Measurements from ENCODE around the gene HSD17B3. TPM values are rescaled to one million over a fixed set of nuclear protein-coding genes. Genes with fewer than 3 reads are reported as not detected.

The HSD17B3 gene
- total and polyA plus RNA-seq, 10 of the 15 experiments (the other 5 are each of a cell fraction or from before 2014, with no cell fraction given) = not detected

GRCh38 chr9:96342571-96343245, 40.7 kb upstream of the HSD17B3 start:
- SMC1A ChIA-PET (ENCODE audit: uncharacterized antibody, unreplicated experiment) = interaction anchor here (0.7 to 2.2 kb wide), 3 partner anchors 16 to 283 kb away, joined by 3 to 9 read pairs (median 4); no protein-coding TSS in a partner anchor
- Histone ChIP-seq H3K4me2 (ENCODE audit: control insufficient read depth, insufficient read depth) (no peak overlapping the region), H4K20me1 (ENCODE audit: control insufficient read depth, insufficient read depth) (no peaks in the 10 kb centered on the region), H2AFZ (ENCODE audit: control insufficient read depth, low read depth, low read length) (no peak overlapping the region), H3K27me3 (replicated peaks in 1 of 2; ENCODE audit: control insufficient read depth in 2 of 2, insufficient read depth in 2 of 2, low read length in 1 of 2) (no peaks in the 10 kb centered on the region), H3K4me3 (no peak overlapping the region), H3K27ac (ENCODE audit: control insufficient read depth, insufficient read depth) (no peak overlapping the region), H3K9me3 (replicated peaks; ENCODE audit: control insufficient read depth, insufficient read depth, low read length) (no peaks in the 10 kb centered on the region), H3K9ac (ENCODE audit: control insufficient read depth, insufficient read depth, low read length) (no peak overlapping the region), H3K36me3 (ENCODE audit: control insufficient read depth in 2 of 2, insufficient read depth in 2 of 2, low read length in 1 of 2) (no peaks in the 10 kb centered on the region), H3K79me2 (ENCODE audit: control insufficient read depth, insufficient read depth, low read length) (no peaks in the 10 kb centered on the region), H3K4me1 (ENCODE audit: control insufficient read depth, insufficient read depth, low read length) (no peaks in the 10 kb centered on the region)
- POLR2A ChIA-PET = no interaction called here
- DNase-seq (ENCODE audit: low read depth, low spot score) (no peak), FAIRE-seq (no peak), ATAC-seq (no peak)
- in situ Hi-C loops (cut with MboI) = no loop called here
- intact Hi-C loops (cut with micrococcal nuclease; ENCODE audit: unreplicated experiment) = no loop called here
- TF ChIP-seq HCFC1 (IDR thresholded peaks at IDR 0.05; ENCODE audit: low read length) = no peak
- TF ChIP-seq ZNF622 (IDR thresholded peaks at IDR 0.05) = no peak
- no peak for TF ChIP-seq ZNF274 (IDR thresholded peaks at IDR 0.05; ENCODE audit: insufficient read depth, insufficient read length)
- no peak for TF ChIP-seq RELA (IDR thresholded peaks at IDR 0.05; ENCODE audit: borderline replicate concordance, partially characterized antibody)
- no TSS peak for BruUV-seq (replicated peaks)
- 63% methylated on average over 20 of the region's 20 CpGs for WGBS (ENCODE audit: insufficient coverage, insufficient replicate concordance, low lambda C conversion rate, missing lambda C conversion rate)
- RAD21 ChIA-PET (ENCODE audit: unreplicated experiment) = interaction anchor here (0.9 kb wide), 1 partner anchor 93 kb away, joined by 3 read pairs; no protein-coding TSS in a partner anchor
- CTCF ChIA-PET = interaction anchor here (2.2 kb wide), 1 partner anchor 15 kb away, joined by 8 read pairs; no protein-coding TSS in a partner anchor

GRCh38 chr9:96340707-96341106, 38.7 kb upstream of the HSD17B3 start:
- H3K9ac ChIP-seq (ENCODE audit: control insufficient read depth, insufficient read depth, low read length) = no peak overlapping the region
- in situ Hi-C loops (cut with MboI) = no loop called here
- CTCF ChIA-PET = no interaction called here

More at GRCh38 chr9:96340707-96341106, 38.7 kb upstream of the HSD17B3 start:
- TF ChIP-seq GABPA (IDR thresholded peaks at IDR 0.05; ENCODE audit: low read depth) (no peak), SUZ12 (IDR thresholded peaks at IDR 0.05; ENCODE audit: unreplicated experiment) (no peak), EZH2 (IDR thresholded peaks at IDR 0.05; ENCODE audit: borderline replicate concordance, control insufficient read depth, low read depth, low read length) (no peak), ZNF622 (IDR thresholded peaks at IDR 0.05) (no peak), ZNF207 (IDR thresholded peaks at IDR 0.05; ENCODE audit: borderline replicate concordance) (no peak), STAT3 (IDR thresholded peaks at IDR 0.05; ENCODE audit: low read depth, low read length) (no peak), PML (IDR thresholded peaks at IDR 0.05; ENCODE audit: low read length) (no peak)
- H3K4me3 ChIP-seq = no peak overlapping the region
- no peaks in the 10 kb centered on the region for H3K36me3 ChIP-seq (ENCODE audit: control insufficient read depth in 2 of 2, insufficient read depth in 2 of 2, low read length in 1 of 2)
- H3K9me3 ChIP-seq (replicated peaks; ENCODE audit: control insufficient read depth, insufficient read depth, low read length) = no peaks in the 10 kb centered on the region
- H2AFZ ChIP-seq (ENCODE audit: control insufficient read depth, low read depth, low read length) = no peak overlapping the region
- no peak overlapping the region for H3K4me2 ChIP-seq (ENCODE audit: control insufficient read depth, insufficient read depth)
- 44% methylated on average over 3 of the region's 3 CpGs for WGBS (ENCODE audit: insufficient coverage, insufficient replicate concordance, low lambda C conversion rate, missing lambda C conversion rate)
- H3K4me1 ChIP-seq (ENCODE audit: control insufficient read depth, insufficient read depth, low read length) = no peaks in the 10 kb centered on the region
- H3K27ac ChIP-seq (ENCODE audit: control insufficient read depth, insufficient read depth) = no peak overlapping the region
- FAIRE-seq = no peak
- SMC1A ChIA-PET (ENCODE audit: uncharacterized antibody, unreplicated experiment) = no interaction called here
- no peaks in the 10 kb centered on the region for H3K79me2 ChIP-seq (ENCODE audit: control insufficient read depth, insufficient read depth, low read length)
- ATAC-seq = no peak
- RAD21 ChIA-PET (ENCODE audit: unreplicated experiment) = no interaction called here
- H3K27me3 ChIP-seq (replicated peaks in 1 of 2; ENCODE audit: control insufficient read depth in 2 of 2, insufficient read depth in 2 of 2, low read length in 1 of 2) = no peaks in the 10 kb centered on the region
- intact Hi-C loops (cut with micrococcal nuclease; ENCODE audit: unreplicated experiment) = no loop called here
- POLR2A ChIA-PET = no interaction called here
- no peaks in the 10 kb centered on the region for H4K20me1 ChIP-seq (ENCODE audit: control insufficient read depth, insufficient read depth)
- DNase-seq (ENCODE audit: low read depth, low spot score) = no peak
- no TSS peak for BruUV-seq (replicated peaks)
